Esophagus squamous epithelium (tissue), 4 donors: ENCODE results near the gene YIPF1.

Source experiments
- CTCF ChIP-seq, 6 experiments: fragments of 450-650 bp in 4 of 6; fragments of 200-600 bp in 2 of 6; sonication (generic) in 2 of 6; IDR thresholded peaks; one replicate each; pipeline ENCODE4 v1.5.1; 2016 to 2019; ENCODE audit warnings: antibody characterized with exemption in 6 of 6, mild to moderate bottlenecking in 4 of 6, moderate library complexity in 4 of 6
- POLR2A ChIP-seq, 4 donors: fragments of 450-650 bp; IDR thresholded peaks; one replicate each; pipeline ENCODE4 v1.6.1; 2017; ENCODE audit warnings: antibody characterized with exemption in 4 of 4, mild to moderate bottlenecking in 4 of 4, moderate library complexity in 3 of 4

- TF ChIP-seq CTCF (IDR thresholded peaks at IDR 0.05), result no peak
- no peak for TF ChIP-seq POLR2A (IDR thresholded peaks at IDR 0.05)
These were observed 85.4 kb downstream of the YIPF1 start for GRCh38 chr1:53804181-53804580.
